Spleen (tissue), 7 donors: ENCODE measurements around the gene CCDC106.

Experiments used
- POLR2A ChIP-seq, 3 donors: fragments of 450-650 bp; IDR thresholded peaks; one replicate each; pipeline ENCODE4 v1.5.1; 2017; ENCODE audit warnings: antibody characterized with exemption in 3 of 3, mild to moderate bottlenecking in 1 of 3
- TF ChIP-seq, protein P1 (sequence below), 11 experiments: fragments of 200-600 bp in 7 of 11; fragments of 450-650 bp in 4 of 11; sonication (generic) in 4 of 11; IDR thresholded peaks in 8 of 11; conservative IDR thresholded peaks in 3 of 11; 1 replicate in 7 of 11; 2 replicates in 4 of 11; pipeline versions ENCODE4 v1.4.0 to v1.8.0; 2016 to 2021; ENCODE audit warnings: antibody characterized with exemption in 11 of 11, inconsistent platforms in 4 of 11, mild to moderate bottlenecking in 1 of 11
- donor health status: DM: no; HTN: no; CAD: no; lungs with moderate emphysema.
- donor health status: DM: no; HTN: no; CAD: no.
- donor health status: DM: no; HTN: no; CAD: no.

DNA sequence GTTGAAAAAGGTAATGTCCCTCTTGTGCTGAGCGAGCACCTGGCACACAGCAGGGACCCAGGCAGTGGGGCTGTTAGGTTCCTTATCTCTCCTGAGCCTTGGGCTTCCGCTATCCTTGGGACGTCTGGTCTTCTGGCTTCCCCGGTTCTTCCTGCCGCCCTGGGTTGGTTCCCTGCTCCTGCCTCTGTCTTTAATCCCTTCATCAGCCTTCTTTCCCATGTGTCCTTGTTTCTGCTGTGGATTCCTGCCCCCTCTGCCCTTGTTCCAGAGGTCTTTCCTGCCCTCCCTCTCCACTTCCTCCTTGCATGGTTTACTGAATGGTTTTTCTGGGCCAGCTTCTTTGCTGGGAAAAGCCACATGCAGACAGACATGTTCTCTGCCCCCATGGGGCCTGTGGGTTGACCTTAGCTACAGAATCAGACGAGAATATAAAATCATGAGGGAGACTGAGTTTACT is 29.6 kb downstream of the CCDC106 start:
- TF ChIP-seq, protein P1, sequence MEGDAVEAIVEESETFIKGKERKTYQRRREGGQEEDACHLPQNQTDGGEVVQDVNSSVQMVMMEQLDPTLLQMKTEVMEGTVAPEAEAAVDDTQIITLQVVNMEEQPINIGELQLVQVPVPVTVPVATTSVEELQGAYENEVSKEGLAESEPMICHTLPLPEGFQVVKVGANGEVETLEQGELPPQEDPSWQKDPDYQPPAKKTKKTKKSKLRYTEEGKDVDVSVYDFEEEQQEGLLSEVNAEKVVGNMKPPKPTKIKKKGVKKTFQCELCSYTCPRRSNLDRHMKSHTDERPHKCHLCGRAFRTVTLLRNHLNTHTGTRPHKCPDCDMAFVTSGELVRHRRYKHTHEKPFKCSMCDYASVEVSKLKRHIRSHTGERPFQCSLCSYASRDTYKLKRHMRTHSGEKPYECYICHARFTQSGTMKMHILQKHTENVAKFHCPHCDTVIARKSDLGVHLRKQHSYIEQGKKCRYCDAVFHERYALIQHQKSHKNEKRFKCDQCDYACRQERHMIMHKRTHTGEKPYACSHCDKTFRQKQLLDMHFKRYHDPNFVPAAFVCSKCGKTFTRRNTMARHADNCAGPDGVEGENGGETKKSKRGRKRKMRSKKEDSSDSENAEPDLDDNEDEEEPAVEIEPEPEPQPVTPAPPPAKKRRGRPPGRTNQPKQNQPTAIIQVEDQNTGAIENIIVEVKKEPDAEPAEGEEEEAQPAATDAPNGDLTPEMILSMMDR (IDR thresholded peaks at IDR 0.05 in 8 of 11, conservative IDR thresholded peaks at IDR 0.05 in 3 of 11), result no peak
- TF ChIP-seq POLR2A (IDR thresholded peaks at IDR 0.05), result no peak
